GM23338 (cell line): ENCODE measurements around the gene SLC38A8. TPM values are rescaled to one million over a fixed set of nuclear protein-coding genes. Genes with fewer than 3 reads are reported as not detected.

Experiments used
- ATAC-seq: fragments of 200-7000 bp; cut with Tn5 transposase; 3 replicates; pipeline ENCODE4 v1.9.1; 2020
- DNase-seq: peaks from one replicate; pipeline ENCODE4 v3.0.0-alpha.2; 2015; ENCODE audit warnings: low spot score
- H2AFZ ChIP-seq: fragments of 200-600 bp; sonication (generic); 2 replicates; pipeline ENCODE4 v1.8.0; 2016; ENCODE audit warnings: antibody characterized with exemption, mild to moderate bottlenecking, moderate library complexity
- H3F3A ChIP-seq: fragments of 200-600 bp; sonication (generic); replicated peaks from 2 replicates; pipeline ENCODE4 v1.8.0; 2017; ENCODE audit warnings: antibody characterized with exemption, mixed run types, low read depth
- H3K27ac ChIP-seq: fragments of 200-600 bp; sonication (generic); 2 replicates; pipeline ENCODE4 v1.6.1; 2016; ENCODE audit warnings: low read depth
- H3K27me3 ChIP-seq: fragments of 200-600 bp; sonication (generic); 2 replicates; pipeline ENCODE4 v1.8.0; 2016; ENCODE audit warnings: mild to moderate bottlenecking, mixed run types, moderate library complexity; ENCODE audit not compliant: insufficient read depth
- H3K36me3 ChIP-seq: fragments of 200-600 bp; sonication (generic); 2 replicates; pipeline ENCODE4 v1.8.0; 2016; ENCODE audit warnings: mild to moderate bottlenecking; ENCODE audit not compliant: insufficient read depth
- H3K4me1 ChIP-seq: fragments of 200-600 bp; sonication (generic); 2 replicates; pipeline ENCODE4 v1.8.0; 2016; ENCODE audit warnings: mild to moderate bottlenecking, moderate library complexity; ENCODE audit not compliant: insufficient read depth
- H3K4me2 ChIP-seq: fragments of 200-600 bp; sonication (generic); 2 replicates; pipeline ENCODE4 v1.7.1; 2017; ENCODE audit warnings: mixed run types
- H3K4me3 ChIP-seq: fragments of 200-600 bp; sonication (generic); 2 replicates; pipeline ENCODE4 v1.6.1; 2016; ENCODE audit warnings: mixed run types
- H3K79me2 ChIP-seq: fragments of 200-600 bp; sonication (generic); replicated peaks from 2 replicates; pipeline ENCODE4 v1.8.0; 2017; ENCODE audit warnings: mild to moderate bottlenecking; ENCODE audit not compliant: insufficient read depth
- H3K9me2 ChIP-seq: fragments of 200-600 bp; sonication (generic); 2 replicates; pipeline ENCODE4 v1.8.0; 2017; ENCODE audit not compliant: insufficient read depth
- H4K20me1 ChIP-seq: fragments of 200-600 bp; sonication (generic); replicated peaks from 2 replicates; pipeline ENCODE4 v1.8.0; 2017; ENCODE audit warnings: mild to moderate bottlenecking; ENCODE audit not compliant: insufficient read depth
- H3K27ac Mint-ChIP-seq: 2 replicates; pipeline ENCODE4 v1.8.0; 2020; ENCODE audit warnings: inconsistent platforms, mild to moderate bottlenecking, moderate library complexity, mixed read lengths
- H3K27me3 Mint-ChIP-seq: 3 replicates; pipeline ENCODE4 v1.8.0; 2022; ENCODE audit warnings: low read depth, mild to moderate bottlenecking, moderate library complexity, mixed read lengths, inconsistent platforms; ENCODE audit not compliant: insufficient read depth, poor library complexity
- H3K36me3 Mint-ChIP-seq: 3 replicates; pipeline ENCODE4 v1.8.0; 2021; ENCODE audit warnings: low read depth, mild to moderate bottlenecking, inconsistent platforms, moderate library complexity, mixed read lengths
- H3K4me1 Mint-ChIP-seq: 3 replicates; pipeline ENCODE4 v1.8.0; 2020; ENCODE audit warnings: mild to moderate bottlenecking, inconsistent platforms, mixed read lengths
- H3K4me3 Mint-ChIP-seq: 3 replicates; pipeline ENCODE4 v1.8.0; 2021; ENCODE audit warnings: moderate library complexity, mild to moderate bottlenecking, inconsistent platforms, mixed read lengths
- H3K9me3 Mint-ChIP-seq: 3 replicates; pipeline ENCODE4 v1.8.0; 2020; ENCODE audit warnings: moderate library complexity, mild to moderate bottlenecking, inconsistent platforms, mixed read lengths
- CREB1 ChIP-seq: fragments of 250-450 bp; sonication (Bioruptor Pico); IDR thresholded peaks from 2 replicates; pipeline ENCODE4 v1.5.0; 2020; ENCODE audit warnings: low read depth, mild to moderate bottlenecking, moderate library complexity
- EZH2 ChIP-seq: fragments of 200-600 bp; sonication (generic); IDR thresholded peaks from one replicate; pipeline ENCODE4 v1.8.0; 2017; ENCODE audit warnings: antibody characterized with exemption, mild to moderate bottlenecking, low read depth; ENCODE audit not compliant: unreplicated experiment
- EZH2phosphoT487 ChIP-seq: fragments of 200-600 bp; sonication (generic); IDR thresholded peaks from one replicate; pipeline ENCODE4 v1.8.1; 2018; ENCODE audit warnings: antibody characterized with exemption; ENCODE audit not compliant: unreplicated experiment
- JUNB ChIP-seq: IDR thresholded peaks from one replicate; pipeline ENCODE4 v1.6.1; 2016; ENCODE audit warnings: antibody characterized with exemption; ENCODE audit not compliant: unreplicated experiment
- NANOG ChIP-seq: IDR thresholded peaks from 2 replicates; pipeline ENCODE4 v1.6.1; 2016; ENCODE audit warnings: antibody characterized with exemption, borderline replicate concordance
- POLR2AphosphoS5 ChIP-seq: IDR thresholded peaks from 2 replicates; pipeline ENCODE4 v1.6.1; 2016; ENCODE audit warnings: antibody characterized with exemption, low read depth
- REST ChIP-seq: IDR thresholded peaks from one replicate; pipeline ENCODE4 v1.6.1; 2018; ENCODE audit warnings: antibody characterized with exemption; ENCODE audit not compliant: unreplicated experiment
- STAT1 ChIP-seq: IDR thresholded peaks from one replicate; pipeline ENCODE4 v1.6.1; 2016; ENCODE audit warnings: antibody characterized with exemption; ENCODE audit not compliant: unreplicated experiment
- ZNF114 ChIP-seq: fragments of 250-450 bp; sonication (Bioruptor Pico); IDR thresholded peaks from 2 replicates; pipeline ENCODE4 v1.5.0; 2020; ENCODE audit warnings: mild to moderate bottlenecking, moderate library complexity
- ZNF331 ChIP-seq: fragments of 250-450 bp; sonication (Bioruptor Pico); IDR thresholded peaks from 2 replicates; pipeline ENCODE4 v1.5.0; 2020; ENCODE audit warnings: low read depth, mild to moderate bottlenecking, moderate library complexity
- ZNF462 ChIP-seq: fragments of 250-450 bp; sonication (Bioruptor Pico); IDR thresholded peaks from 2 replicates; pipeline ENCODE4 v1.5.0; 2020; ENCODE audit warnings: mild to moderate bottlenecking, moderate library complexity
- polyA plus RNA-seq: library from polyadenylated mRNA; unstranded; fragments of >200 nt; fragmentation: Nextera tagmentation; extraction: Ambion mirVana; gene quantifications from 2 replicates; pipeline ENCODE4 v1.2.1, GENCODE V29; 2016
- total RNA-seq: library from RNA; depleted of rRNA; stranded (reverse); fragments of >200 nt; shearing (Covaris generic); gene quantifications from 2 replicates; pipeline ENCODE4 v1.2.3, GENCODE V29; 2014
- TF ChIP-seq, protein P1 (sequence below), 2 experiments: fragments of 200-600 bp in 1 of 2; sonication (generic) in 1 of 2; conservative IDR thresholded peaks; 2 replicates each; pipeline versions ENCODE4 v1.5.1 to v1.6.1; 2016 to 2017; ENCODE audit warnings: antibody characterized with exemption in 2 of 2, low read depth in 2 of 2, mild to moderate bottlenecking in 2 of 2, moderate library complexity in 1 of 2

Gene SLC38A8
- total and polyA plus RNA-seq, 2 experiments from 2014 or later = not detected

DNA sequence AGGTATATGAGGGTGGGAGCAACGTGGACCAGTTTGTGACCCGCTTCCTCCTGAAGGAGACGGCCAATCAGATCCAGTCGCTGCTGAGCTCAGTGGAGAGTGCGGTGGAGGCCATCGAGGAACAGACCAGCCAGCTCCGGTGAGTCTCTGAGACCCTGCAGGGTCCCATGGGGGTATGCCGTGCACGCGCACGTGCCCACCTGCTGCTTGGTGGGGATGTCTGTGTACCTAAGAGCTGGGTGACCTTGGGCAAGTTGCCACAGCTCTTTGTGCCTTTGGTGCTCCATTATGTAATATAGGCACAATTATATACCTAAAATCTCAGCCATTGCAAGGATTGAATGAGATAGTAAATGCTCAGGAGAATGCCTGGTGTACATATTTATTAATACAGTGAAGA lies 52.1 kb downstream of the SLC38A8 start:
- no peak for TF ChIP-seq JUNB
- TF ChIP-seq ZNF331 (CRISPR knock-in tag) = no peak
- no peak overlapping the region for H3K4me2 ChIP-seq
- H3K27me3 Mint-ChIP-seq = peaks cover 13% of the 10 kb centered on the region
- no peaks in the 10 kb centered on the region for H3K9me2 ChIP-seq
- ATAC-seq (no peak), DNase-seq (no peak)
- no peaks in the 10 kb centered on the region for H4K20me1 ChIP-seq
- no peaks in the 10 kb centered on the region for H3K27me3 ChIP-seq
- H3K36me3 Mint-ChIP-seq = no peaks in the 10 kb centered on the region
- H3F3A ChIP-seq = no peaks in the 10 kb centered on the region
- H3K36me3 ChIP-seq = no peaks in the 10 kb centered on the region
- no peak overlapping the region for H3K27ac Mint-ChIP-seq
- H3K79me2 ChIP-seq = no peaks in the 10 kb centered on the region
- peaks cover 16% of the 10 kb centered on the region for H3K4me1 Mint-ChIP-seq
- no peak overlapping the region for H3K4me3 Mint-ChIP-seq
- H2AFZ ChIP-seq = no peak overlapping the region
- no peak overlapping the region for H3K27ac ChIP-seq
- peaks cover 2% of the 10 kb centered on the region; the same call in 1 of the 2 replicates for H3K4me1 ChIP-seq
- no peaks in the 10 kb centered on the region; the same call in 2 of the 3 replicates for H3K9me3 Mint-ChIP-seq
- H3K4me3 ChIP-seq = no peak overlapping the region

DNA sequence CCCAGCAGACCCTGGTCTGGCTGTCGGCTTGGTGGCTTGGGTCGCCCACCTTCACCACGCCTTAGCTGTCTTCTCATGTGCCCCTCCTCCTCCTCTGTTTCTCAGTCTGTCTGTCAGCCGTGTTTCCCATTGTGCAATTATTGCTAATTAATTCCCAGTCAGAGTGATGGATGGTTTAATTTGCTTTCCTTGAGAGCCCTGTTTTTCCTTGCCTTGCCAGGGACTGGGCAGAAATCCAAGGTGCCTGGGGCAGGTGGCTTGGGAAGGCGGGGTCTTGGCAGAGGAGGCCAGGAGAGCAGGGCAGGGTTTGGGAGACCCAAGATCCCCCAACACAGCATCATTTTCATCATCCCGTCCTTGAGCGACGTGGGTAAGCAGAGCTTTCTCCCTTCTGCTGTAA lies 53.3 kb downstream of the SLC38A8 start:
- Mint-ChIP-seq H3K27ac (no peak overlapping the region), H3K4me1 (peaks cover 9% of the 10 kb centered on the region; the same call in 1 of the 3 replicates), H3K36me3 (no peaks in the 10 kb centered on the region), H3K9me3 (no peaks in the 10 kb centered on the region; the same call in 2 of the 3 replicates), H3K27me3 (peaks cover 12% of the 10 kb centered on the region), H3K4me3 (no peak overlapping the region)
- Histone ChIP-seq H3K79me2 (no peaks in the 10 kb centered on the region), H3K4me1 (no peaks in the 10 kb centered on the region), H3K9me2 (no peaks in the 10 kb centered on the region), H3K36me3 (no peaks in the 10 kb centered on the region), H3K27me3 (no peaks in the 10 kb centered on the region), H2AFZ (no peak overlapping the region), H3K27ac (no peak overlapping the region), H3K4me2 (no peak overlapping the region), H3K4me3 (no peak overlapping the region), H3F3A (no peaks in the 10 kb centered on the region), H4K20me1 (no peaks in the 10 kb centered on the region)
- DNase-seq (no peak), ATAC-seq (no peak)
- TF ChIP-seq ZNF331 (CRISPR knock-in tag) (no peak), ZNF462 (CRISPR knock-in tag) (no peak), REST (no peak), EZH2 (no peak), EZH2phosphoT487 (no peak), STAT1 (no peak), NANOG (no peak), CREB1 (no peak), ZNF114 (CRISPR knock-in tag) (no peak), POLR2AphosphoS5 (no peak)
- TF ChIP-seq, protein P1, sequence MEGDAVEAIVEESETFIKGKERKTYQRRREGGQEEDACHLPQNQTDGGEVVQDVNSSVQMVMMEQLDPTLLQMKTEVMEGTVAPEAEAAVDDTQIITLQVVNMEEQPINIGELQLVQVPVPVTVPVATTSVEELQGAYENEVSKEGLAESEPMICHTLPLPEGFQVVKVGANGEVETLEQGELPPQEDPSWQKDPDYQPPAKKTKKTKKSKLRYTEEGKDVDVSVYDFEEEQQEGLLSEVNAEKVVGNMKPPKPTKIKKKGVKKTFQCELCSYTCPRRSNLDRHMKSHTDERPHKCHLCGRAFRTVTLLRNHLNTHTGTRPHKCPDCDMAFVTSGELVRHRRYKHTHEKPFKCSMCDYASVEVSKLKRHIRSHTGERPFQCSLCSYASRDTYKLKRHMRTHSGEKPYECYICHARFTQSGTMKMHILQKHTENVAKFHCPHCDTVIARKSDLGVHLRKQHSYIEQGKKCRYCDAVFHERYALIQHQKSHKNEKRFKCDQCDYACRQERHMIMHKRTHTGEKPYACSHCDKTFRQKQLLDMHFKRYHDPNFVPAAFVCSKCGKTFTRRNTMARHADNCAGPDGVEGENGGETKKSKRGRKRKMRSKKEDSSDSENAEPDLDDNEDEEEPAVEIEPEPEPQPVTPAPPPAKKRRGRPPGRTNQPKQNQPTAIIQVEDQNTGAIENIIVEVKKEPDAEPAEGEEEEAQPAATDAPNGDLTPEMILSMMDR (conservative IDR thresholded peaks at IDR 0.05; ENCODE audit: low read depth in 2 of 2) = no peak
